ENCODE results near the gene GRB2.
A peak's percentile ranks its signal among the peaks of the same experiment; 100 is the strongest.

GRB2 gene

DNA sequence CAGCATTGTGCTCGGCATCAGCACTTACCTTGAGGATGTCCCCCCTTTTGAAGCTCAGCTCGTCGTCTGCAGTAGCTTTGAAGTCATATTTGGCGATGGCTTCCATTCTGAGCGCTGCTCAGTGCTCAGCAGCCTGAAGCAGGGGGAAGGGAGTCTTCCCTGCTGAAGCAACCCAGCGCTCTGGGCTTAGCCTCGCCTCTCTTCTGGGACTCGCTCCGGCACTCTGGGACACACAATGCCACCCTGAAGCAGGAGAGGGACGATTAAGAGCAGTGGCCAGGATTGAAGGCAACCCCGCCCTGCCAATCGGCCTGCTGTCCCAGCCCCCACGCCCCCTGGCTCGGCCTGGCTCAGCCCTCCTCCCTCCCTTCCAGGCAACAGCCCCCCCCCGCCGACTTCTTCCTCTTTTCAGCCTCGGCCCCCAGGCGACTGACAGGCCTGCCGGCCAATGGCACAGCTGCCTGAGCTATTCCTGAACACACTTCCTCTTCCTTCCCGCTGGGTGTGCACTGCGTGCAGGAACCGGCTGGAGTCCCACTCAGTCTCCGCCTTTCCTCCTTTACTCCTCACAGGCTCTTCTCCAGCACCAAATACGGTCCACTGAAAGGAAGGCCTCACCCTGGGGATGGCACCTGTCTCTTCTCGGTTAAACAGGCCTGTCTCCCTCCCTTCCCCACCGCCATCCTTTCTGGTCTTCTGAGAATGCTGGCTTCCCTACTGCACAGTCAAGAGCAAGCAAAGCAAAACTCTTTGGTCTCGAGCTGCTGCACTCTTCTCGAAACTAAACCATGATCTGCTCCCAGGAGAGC, 11.8 kb downstream of the GRB2 start:
- peak overlapping the region; percentile 77 for H3K4me3 ChIP-seq (ENCODE audit: insufficient read length, low read depth)
- H3K36me3 ChIP-seq (ENCODE audit: insufficient read depth, insufficient read length, low read length) = peaks cover 22% of the 10 kb centered on the region
- H3K27me3 ChIP-seq (ENCODE audit: insufficient read depth, insufficient read length) = no peaks in the 10 kb centered on the region
- DNase-seq (ENCODE audit: low read depth, low spot score) = peak; percentile 91
- no peaks in the 10 kb centered on the region for H3K9me3 ChIP-seq (ENCODE audit: insufficient read depth, low read length)
- TF ChIP-seq ZNF274 (IDR thresholded peaks at IDR 0.05; ENCODE audit: low read depth, low read length) (no peak), SUZ12 (IDR thresholded peaks at IDR 0.05; ENCODE audit: extremely low read depth, insufficient read depth, insufficient read length) (no peak), YY1 (IDR thresholded peaks at IDR 0.05; ENCODE audit: insufficient read depth, insufficient read length) (no peak)
- peak overlapping the region; percentile 87 for H3K9ac ChIP-seq (ENCODE audit: insufficient read length, low read depth)
- no peaks in the 10 kb centered on the region for H3K4me1 ChIP-seq (ENCODE audit: insufficient read depth, insufficient read length)

DNA sequence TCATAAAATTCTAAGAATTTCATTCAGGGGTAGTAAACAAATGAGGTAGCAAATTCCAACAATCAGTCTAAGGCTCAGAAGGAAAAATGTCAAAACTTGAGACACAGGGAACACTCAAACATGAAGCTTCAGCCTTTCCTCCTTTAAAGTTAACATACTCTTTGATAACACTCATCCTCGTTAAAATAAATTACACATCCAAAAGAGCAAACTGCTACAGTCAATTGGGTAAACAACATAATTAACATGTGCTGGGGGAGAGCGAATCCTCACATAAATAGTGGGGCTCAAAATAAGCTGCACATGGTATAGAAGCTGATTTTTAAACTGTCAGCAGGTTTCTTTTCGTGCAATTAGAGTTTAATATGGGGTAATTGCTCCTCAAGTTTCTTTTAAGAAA, 12.9 kb downstream of the GRB2 start:
- no peaks in the 10 kb centered on the region for H3K27me3 ChIP-seq (ENCODE audit: insufficient read depth, insufficient read length)
- TF ChIP-seq YY1 (IDR thresholded peaks at IDR 0.05; ENCODE audit: insufficient read depth, insufficient read length) (no peak), SUZ12 (IDR thresholded peaks at IDR 0.05; ENCODE audit: extremely low read depth, insufficient read depth, insufficient read length) (no peak), ZNF274 (IDR thresholded peaks at IDR 0.05; ENCODE audit: low read depth, low read length) (no peak)
- no peak overlapping the region for H3K9ac ChIP-seq (ENCODE audit: insufficient read length, low read depth)
- H3K36me3 ChIP-seq (ENCODE audit: insufficient read depth, insufficient read length, low read length) = peaks cover 29% of the 10 kb centered on the region
- H3K9me3 ChIP-seq (ENCODE audit: insufficient read depth, low read length) = no peaks in the 10 kb centered on the region
- H3K4me3 ChIP-seq (ENCODE audit: insufficient read length, low read depth) = no peak overlapping the region
- H3K4me1 ChIP-seq (ENCODE audit: insufficient read depth, insufficient read length) = no peaks in the 10 kb centered on the region
- no peak for DNase-seq (ENCODE audit: low read depth, low spot score)

DNA sequence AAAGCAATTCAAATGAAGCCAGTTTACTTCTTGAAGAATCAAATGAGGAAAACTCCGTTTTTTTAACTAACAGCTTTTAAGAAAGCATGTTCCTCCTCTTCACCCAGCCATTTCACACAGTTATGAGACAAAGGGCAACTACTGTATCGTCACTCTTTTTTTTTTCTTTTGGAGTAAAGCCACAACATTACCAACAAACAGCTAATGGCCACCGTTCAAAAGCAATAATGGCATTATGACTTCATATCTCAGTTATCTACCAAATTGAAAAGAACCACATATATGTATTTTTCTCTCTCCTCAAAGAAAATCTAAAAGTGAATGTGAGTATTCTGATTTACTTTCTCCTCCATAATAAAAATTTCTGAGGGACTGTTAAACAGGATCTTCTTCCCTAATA, 14.5 kb downstream of the GRB2 start:
- Histone ChIP-seq H3K9ac (ENCODE audit: insufficient read length, low read depth) (no peak overlapping the region), H3K9me3 (ENCODE audit: insufficient read depth, low read length) (no peaks in the 10 kb centered on the region), H3K4me3 (ENCODE audit: insufficient read length, low read depth) (no peak overlapping the region), H3K4me1 (ENCODE audit: insufficient read depth, insufficient read length) (no peaks in the 10 kb centered on the region), H3K27me3 (ENCODE audit: insufficient read depth, insufficient read length) (no peaks in the 10 kb centered on the region), H3K36me3 (ENCODE audit: insufficient read depth, insufficient read length, low read length) (peaks cover 41% of the 10 kb centered on the region)
- no peak for DNase-seq (ENCODE audit: low read depth, low spot score)
- TF ChIP-seq YY1 (IDR thresholded peaks at IDR 0.05; ENCODE audit: insufficient read depth, insufficient read length) = no peak
- no peak for TF ChIP-seq ZNF274 (IDR thresholded peaks at IDR 0.05; ENCODE audit: low read depth, low read length)
- TF ChIP-seq SUZ12 (IDR thresholded peaks at IDR 0.05; ENCODE audit: extremely low read depth, insufficient read depth, insufficient read length) = no peak

GRCh38 chr17:75388476-75389030, 16.9 kb downstream of the GRB2 start:
- H3K4me3 ChIP-seq (ENCODE audit: insufficient read length, low read depth) = no peak overlapping the region
- no peaks in the 10 kb centered on the region for H3K4me1 ChIP-seq (ENCODE audit: insufficient read depth, insufficient read length)
- H3K9ac ChIP-seq (ENCODE audit: insufficient read length, low read depth) = no peak overlapping the region
- H3K9me3 ChIP-seq (ENCODE audit: insufficient read depth, low read length) = no peaks in the 10 kb centered on the region
- no peak for DNase-seq (ENCODE audit: low read depth, low spot score)
- peaks cover 45% of the 10 kb centered on the region for H3K36me3 ChIP-seq (ENCODE audit: insufficient read depth, insufficient read length, low read length)
- no peaks in the 10 kb centered on the region for H3K27me3 ChIP-seq (ENCODE audit: insufficient read depth, insufficient read length)
- TF ChIP-seq SUZ12 (IDR thresholded peaks at IDR 0.05; ENCODE audit: extremely low read depth, insufficient read depth, insufficient read length) (no peak), YY1 (IDR thresholded peaks at IDR 0.05; ENCODE audit: insufficient read depth, insufficient read length) (no peak), ZNF274 (IDR thresholded peaks at IDR 0.05; ENCODE audit: low read depth, low read length) (no peak)

DNA sequence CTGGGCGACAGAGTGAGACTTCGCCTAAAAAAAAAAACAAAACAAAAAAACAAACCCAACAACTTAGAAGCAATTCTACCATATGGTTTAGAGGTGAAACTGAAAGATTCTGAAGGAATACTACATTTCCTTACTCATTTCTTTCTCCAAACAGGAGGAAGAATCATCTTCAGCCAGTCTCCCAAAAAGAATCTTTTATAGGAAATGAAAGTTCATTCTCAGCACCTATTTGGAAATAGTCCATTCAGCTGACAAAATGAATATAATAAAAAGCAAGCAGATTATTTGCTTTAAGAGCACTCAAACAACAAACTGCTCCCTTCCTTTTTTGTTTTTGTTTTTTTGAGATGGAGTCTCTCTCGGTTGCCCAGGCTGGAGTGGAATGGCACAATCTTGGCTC, 17.7 kb downstream of the GRB2 start:
- no peak for DNase-seq (ENCODE audit: low read depth, low spot score)
- Histone ChIP-seq H3K9me3 (ENCODE audit: insufficient read depth, low read length) (no peaks in the 10 kb centered on the region), H3K27me3 (ENCODE audit: insufficient read depth, insufficient read length) (no peaks in the 10 kb centered on the region), H3K4me3 (ENCODE audit: insufficient read length, low read depth) (no peak overlapping the region), H3K4me1 (ENCODE audit: insufficient read depth, insufficient read length) (no peaks in the 10 kb centered on the region), H3K36me3 (ENCODE audit: insufficient read depth, insufficient read length, low read length) (peaks cover 40% of the 10 kb centered on the region), H3K9ac (ENCODE audit: insufficient read length, low read depth) (no peak overlapping the region)
- TF ChIP-seq SUZ12 (IDR thresholded peaks at IDR 0.05; ENCODE audit: extremely low read depth, insufficient read depth, insufficient read length) (no peak), ZNF274 (IDR thresholded peaks at IDR 0.05; ENCODE audit: low read depth, low read length) (no peak), YY1 (IDR thresholded peaks at IDR 0.05; ENCODE audit: insufficient read depth, insufficient read length) (no peak)

GRCh38 chr17:75386430-75386829, 19.0 kb downstream of the GRB2 start:
- DNase-seq (ENCODE audit: low read depth, low spot score) = no peak
- TF ChIP-seq SUZ12 (IDR thresholded peaks at IDR 0.05; ENCODE audit: extremely low read depth, insufficient read depth, insufficient read length) (no peak), YY1 (IDR thresholded peaks at IDR 0.05; ENCODE audit: insufficient read depth, insufficient read length) (no peak), ZNF274 (IDR thresholded peaks at IDR 0.05; ENCODE audit: low read depth, low read length) (no peak)
- Histone ChIP-seq H3K4me1 (ENCODE audit: insufficient read depth, insufficient read length) (no peaks in the 10 kb centered on the region), H3K27me3 (ENCODE audit: insufficient read depth, insufficient read length) (no peaks in the 10 kb centered on the region), H3K9me3 (ENCODE audit: insufficient read depth, low read length) (no peaks in the 10 kb centered on the region), H3K36me3 (ENCODE audit: insufficient read depth, insufficient read length, low read length) (peaks cover 36% of the 10 kb centered on the region), H3K4me3 (ENCODE audit: insufficient read length, low read depth) (no peak overlapping the region), H3K9ac (ENCODE audit: insufficient read length, low read depth) (no peak overlapping the region)

- H3K4me1 ChIP-seq (ENCODE audit: insufficient read depth, insufficient read length) = no peaks in the 10 kb centered on the region
- H3K9me3 ChIP-seq (ENCODE audit: insufficient read depth, low read length) = no peaks in the 10 kb centered on the region
- no peaks in the 10 kb centered on the region for H3K27me3 ChIP-seq (ENCODE audit: insufficient read depth, insufficient read length)
- DNase-seq (ENCODE audit: low read depth, low spot score) = no peak
- no peak for TF ChIP-seq ZNF274 (IDR thresholded peaks at IDR 0.05; ENCODE audit: low read depth, low read length)
- TF ChIP-seq YY1 (IDR thresholded peaks at IDR 0.05; ENCODE audit: insufficient read depth, insufficient read length) = no peak
- no peak for TF ChIP-seq SUZ12 (IDR thresholded peaks at IDR 0.05; ENCODE audit: extremely low read depth, insufficient read depth, insufficient read length)
- peaks cover 26% of the 10 kb centered on the region for H3K36me3 ChIP-seq (ENCODE audit: insufficient read depth, insufficient read length, low read length)
- no peak overlapping the region for H3K9ac ChIP-seq (ENCODE audit: insufficient read length, low read depth)
- H3K4me3 ChIP-seq (ENCODE audit: insufficient read length, low read depth) = no peak overlapping the region
These were observed 20.7 kb downstream of the GRB2 start for GRCh38 chr17:75384751-75385150.
